Inflammatory macrophage treated with lipopolysaccharide for 1 hour (primary cell): ENCODE measurements around the gene NOD2.

Experiments
- DNase-seq, 2 donors: peaks; one replicate each; pipeline ENCODE4 v3.0.0-alpha.2; 2020 to 2022

NOD2 gene

DNA sequence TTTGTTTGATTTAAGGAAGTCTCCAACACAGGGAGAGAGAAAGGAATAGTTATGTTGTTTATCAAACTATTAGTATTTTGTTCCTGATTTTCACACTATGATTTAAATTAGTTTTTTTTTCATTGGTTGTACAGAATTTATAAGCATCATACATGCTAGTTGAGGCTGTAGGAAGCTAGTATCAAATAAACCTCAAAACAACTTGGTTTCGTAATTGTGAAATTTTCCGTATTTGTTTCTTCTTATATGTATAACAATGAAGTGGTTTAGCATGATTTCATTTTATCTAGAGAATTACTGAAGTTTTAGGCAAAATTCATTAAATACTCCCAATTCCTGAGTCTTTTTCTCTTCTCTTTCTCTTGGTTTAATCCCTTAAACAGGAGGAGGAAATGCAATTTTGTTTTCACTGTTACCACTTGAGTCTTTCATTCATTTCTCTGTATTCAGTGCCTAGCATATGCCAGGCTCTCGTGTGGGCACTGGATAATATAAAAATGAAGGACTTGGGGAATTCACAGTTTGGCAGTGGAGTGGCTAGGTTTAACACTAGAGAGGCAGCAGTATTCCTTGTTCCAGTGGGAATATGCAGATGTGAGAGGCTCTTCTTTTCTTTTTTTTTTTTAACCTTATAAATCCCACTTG, 50.3 kb downstream of the NOD2 start:
- peak; percentile 28 to 55 for DNase-seq

DNA sequence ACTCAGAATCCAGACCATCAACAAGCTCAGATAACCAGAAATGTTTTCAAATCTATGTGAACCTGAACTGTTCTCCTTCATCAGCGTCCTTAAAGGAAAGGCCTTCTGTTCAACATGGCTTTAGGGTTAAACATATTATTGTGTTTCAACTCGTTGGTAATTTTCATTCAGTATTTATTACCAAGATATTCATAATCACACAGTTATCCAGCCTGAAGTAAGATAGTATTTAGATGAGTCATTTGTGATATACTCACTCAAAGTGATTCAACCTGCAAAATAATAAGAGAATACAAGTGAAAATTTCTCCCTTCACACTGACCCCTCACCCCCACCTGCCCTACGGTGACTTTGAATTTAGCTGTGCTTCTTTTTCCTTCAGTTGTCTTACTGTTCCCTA, 51.5 kb downstream of the NOD2 start:
- no peak for DNase-seq

DNA sequence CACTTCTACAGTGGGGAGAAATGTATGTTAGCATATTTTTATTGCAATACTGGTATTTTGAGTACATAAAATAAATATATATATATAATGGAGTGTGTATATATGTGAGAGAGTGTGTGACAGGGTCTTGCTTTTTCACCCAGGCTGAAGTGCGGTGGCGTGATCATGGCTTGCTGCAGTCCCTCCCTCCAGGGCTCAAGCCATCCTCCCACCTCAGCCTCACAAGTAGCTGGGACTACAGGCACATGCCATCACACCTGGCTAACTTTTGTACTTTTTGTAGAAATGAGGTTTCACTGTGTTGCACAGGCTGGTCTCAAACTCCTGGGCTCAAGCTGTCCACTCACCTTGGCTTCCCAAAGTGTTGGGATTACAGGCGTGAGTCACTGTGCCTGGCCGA, 52.5 kb downstream of the NOD2 start:
- DNase-seq, result no peak

DNA sequence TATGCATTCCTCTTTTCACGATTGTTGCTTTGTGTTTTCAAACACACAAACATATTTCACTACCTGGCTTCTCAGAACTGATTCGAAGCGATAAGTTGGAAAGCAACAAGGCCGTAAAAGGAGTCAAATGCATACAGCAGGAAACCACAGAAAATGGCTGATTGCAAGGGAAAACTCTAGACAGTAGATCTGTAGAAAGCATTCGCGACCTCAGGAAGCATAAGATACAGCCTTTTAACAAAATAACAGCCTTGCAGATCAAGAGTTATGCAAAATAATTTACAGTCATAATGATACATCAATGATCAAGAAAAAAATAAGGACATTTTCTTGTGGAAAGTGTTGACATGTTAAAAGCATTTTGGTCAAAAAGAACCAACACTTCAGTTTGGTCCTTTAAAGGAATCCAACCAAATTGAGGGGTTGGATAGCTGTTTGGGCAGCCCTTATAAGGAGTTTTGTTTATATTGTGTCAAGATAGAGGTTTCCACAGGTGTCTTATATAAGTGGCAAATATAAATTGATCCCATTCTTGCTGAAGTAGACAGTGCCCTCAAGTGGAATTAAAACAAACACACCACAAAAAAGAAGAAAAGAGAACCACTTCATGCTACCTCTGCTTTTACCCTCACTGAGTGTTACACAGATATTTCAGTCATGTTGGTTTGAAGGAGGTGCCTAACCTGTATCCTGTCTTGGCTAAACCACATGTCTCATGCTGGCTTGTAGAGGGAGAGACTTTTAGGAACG, 54.0 kb downstream of the NOD2 start:
- DNase-seq, result peak; percentile 31 to 51

DNA sequence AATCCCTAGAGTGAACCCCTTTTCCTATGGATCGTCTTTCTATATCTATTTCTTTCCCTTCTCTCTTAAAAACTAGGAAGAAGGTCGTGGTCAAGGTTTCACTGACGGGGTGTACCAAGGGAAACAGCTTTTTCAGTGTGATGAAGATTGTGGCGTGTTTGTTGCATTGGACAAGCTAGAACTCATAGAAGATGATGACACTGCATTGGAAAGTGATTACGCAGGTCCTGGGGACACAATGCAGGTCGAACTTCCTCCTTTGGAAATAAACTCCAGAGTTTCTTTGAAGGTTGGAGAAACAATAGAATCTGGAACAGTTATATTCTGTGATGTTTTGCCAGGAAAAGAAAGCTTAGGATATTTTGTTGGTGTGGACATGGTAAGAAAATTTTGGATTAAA, 58.1 kb downstream of the NOD2 start:
- DNase-seq, result no peak

DNA sequence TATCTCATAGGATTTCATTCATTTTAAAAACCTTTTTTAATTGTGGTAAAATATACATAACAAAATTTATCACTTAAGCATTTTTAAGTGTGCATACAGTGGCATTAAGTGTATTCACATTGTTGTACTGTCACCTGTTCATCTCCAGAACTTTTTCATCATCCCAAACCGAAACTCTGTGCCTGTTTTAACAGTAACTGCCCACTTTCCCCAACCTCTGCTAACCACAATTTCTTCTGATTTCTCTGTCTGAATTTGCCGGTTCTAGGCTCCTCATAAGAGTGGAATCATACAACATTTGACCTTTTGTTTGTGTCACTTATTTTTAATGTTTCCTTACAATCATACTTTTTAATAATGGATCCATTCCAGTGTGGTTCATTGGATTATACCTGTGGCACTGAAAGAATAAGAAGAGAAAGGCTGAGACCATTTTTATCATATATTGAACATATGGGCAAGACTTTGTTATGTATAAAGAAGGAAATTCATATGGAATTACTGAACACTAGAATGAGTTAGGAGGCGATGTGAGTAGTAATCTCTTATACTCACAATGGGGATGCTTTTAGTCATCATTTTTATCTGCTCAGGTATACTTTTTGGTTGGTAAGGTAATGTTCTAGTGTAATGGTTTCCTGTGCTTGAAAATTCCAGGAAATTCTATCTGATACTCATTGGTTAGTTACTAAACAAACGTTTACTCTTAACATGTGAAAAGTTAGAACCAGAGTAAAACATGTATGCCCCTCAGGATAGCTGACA, 59.2 kb downstream of the NOD2 start:
- DNase-seq, result no peak

DNA sequence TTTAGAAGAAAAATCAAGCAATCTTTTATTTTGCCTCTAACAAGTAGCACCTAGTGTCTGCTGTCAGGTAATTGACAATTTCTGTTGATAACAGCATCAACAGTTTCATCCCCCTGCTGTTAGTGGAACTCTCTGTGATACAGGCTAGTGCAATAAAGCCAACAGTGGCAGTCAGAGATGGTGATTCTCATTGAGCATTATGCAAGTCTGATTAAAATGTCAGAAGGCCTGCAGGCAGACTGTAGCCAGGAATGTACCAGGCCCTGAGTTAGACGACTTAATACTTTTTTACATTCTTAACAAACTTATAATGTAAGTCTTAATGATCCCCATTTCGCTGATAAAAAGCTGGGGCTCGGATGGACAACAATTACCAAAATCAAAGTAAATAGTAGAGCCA, 63.1 kb downstream of the NOD2 start:
- DNase-seq, result no peak

DNA sequence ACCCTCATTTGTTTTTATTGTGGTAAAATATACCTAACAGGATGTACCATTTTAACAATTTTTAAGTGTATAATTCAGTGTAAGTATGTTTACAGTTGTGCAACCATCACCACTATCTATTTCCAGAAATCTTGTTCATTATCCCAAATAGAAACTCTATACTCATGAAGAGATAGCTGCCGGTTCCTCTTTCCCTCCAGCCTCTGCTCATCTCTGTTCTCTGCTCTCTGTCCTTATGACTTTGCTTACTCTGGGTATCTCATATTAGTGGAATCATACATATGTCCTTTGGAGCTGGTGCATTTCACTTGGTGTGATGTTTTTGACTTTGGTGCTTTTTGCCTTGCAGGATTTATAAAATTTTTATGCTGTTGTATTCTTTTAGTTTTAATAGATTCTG, 67.9 kb downstream of the NOD2 start:
- DNase-seq, result peak; percentile 11 to 12

DNA sequence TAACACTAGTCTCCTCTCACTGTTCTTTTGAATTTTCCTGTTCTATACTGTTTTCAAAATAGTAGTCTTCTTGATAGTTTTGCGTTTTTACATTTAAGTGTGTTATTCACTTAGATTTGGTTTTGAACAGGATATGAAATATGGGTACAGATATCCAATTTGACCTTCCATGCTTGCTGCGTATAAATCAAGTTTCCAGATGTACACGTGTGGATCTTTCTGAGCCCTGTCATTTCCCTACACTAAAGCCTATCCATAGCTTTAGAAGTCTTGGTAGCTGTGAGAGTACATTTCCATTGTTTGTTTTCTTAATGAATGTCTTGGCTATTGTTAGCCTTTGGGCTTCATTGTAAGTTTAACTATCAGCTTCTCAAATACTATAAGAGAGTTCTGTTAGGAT, 68.8 kb downstream of the NOD2 start:
- no peak for DNase-seq

DNA sequence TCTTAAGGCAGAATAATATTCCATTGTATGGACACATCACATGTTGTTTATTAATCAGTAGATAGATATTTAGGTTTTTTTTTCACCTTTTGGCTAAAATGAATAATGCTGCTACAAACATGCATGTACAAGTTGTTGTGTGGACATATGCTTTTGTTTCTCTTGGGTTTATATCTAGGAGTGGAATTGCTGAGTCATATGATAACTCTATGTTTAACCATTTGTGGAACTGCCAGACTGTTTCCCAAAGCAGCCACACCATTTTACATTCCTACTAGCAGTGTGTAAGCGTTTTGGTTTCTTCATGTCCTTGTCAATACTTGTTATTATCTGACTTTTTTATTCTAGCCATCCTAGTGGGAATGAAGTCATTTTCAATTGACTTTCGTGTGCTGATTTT, 69.8 kb downstream of the NOD2 start:
- no peak for DNase-seq

DNA sequence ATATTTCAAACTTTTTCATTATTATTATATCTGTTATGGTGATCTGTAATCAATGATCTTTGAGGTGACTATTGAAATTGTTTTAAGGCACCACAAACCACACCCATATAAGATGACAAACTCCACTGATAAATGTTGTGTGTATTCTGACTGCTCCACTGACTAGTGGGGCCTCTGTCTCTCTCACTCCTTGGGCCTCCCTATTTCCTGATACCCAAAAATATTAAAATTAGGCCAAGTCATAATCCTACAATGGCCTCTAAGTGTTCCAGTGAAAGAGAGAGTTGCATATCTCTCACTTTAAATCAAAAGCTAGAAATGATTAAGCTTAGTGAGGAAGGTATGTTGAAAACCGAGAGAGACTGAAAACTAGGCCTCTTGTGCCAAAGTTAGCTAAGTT, 71.9 kb downstream of the NOD2 start:
- no peak for DNase-seq

DNA sequence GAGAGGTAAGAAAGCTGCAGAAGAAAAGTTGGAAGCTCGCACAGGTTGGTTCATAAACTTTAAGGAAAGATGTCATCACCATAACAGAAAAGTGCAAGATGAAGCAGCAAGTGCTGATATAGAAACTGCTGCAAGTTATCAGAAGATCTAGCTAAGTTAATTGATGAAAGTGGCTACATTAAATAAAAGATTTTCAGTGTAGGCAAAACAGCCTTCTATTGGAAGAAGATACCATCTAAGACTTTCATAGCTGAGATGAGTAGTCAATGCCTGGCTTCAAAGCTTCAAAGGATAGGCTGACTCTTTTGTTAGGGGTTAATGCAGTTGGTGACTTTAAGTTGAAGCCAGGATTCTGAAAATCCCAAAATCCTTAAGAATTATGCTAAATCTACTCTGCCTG, 72.5 kb downstream of the NOD2 start:
- no peak for DNase-seq

DNA sequence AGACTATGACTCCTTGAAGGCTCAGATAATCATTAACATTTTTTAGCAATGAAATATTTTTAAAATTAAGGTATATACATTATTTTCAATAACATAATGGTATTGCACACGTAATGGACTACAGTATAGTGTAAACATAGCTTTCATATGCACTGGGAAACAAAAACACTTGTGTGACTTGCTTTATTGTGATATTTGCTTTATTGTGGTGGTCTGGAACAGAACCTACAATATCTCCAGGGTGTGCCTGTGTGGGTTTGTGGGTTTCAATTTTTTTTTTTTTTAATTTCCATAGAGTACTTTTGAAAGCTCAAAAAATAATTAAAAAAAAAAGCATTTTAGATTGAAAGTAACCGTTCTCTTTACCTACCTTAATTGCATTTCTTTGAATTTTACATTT, 73.8 kb downstream of the NOD2 start:
- DNase-seq, result no peak

DNA sequence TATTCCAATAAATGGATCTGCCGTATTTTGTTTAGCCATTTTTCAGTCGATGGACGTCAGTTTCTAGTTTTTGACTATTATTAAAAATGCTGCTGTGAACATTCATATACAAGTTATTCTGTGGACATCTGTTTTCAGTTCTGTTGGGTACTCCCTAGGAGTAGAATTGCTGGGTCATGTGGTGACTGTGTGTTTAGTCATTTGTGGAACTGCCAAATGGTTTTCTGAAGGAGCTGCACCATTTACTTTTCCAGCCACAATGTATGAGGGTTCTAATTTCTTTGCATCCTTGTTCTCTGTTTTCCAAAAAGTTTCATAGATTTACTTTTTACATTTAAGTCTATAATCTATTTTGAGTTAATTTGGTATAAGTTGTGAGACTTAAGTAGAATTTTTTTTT, 78.0 kb downstream of the NOD2 start:
- DNase-seq, result no peak

DNA sequence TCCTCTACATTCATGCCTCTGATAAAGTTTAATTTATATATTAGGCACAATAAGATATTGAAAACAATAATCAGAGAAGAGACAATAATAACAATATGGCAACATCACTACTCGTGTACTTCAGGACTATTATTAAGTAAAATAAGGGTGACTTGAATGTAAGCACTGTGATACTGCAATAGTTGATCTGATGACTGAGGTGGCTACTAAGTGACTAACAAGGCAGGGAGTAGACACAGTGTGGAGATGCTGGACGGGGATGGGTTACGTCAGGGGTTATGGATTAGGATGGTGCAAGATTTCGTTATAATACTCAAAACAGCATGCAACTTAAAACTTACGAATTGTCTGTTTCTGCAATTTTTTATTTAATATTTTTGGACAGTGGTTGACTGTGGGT, 81.0 kb downstream of the NOD2 start:
- no peak for DNase-seq

DNA sequence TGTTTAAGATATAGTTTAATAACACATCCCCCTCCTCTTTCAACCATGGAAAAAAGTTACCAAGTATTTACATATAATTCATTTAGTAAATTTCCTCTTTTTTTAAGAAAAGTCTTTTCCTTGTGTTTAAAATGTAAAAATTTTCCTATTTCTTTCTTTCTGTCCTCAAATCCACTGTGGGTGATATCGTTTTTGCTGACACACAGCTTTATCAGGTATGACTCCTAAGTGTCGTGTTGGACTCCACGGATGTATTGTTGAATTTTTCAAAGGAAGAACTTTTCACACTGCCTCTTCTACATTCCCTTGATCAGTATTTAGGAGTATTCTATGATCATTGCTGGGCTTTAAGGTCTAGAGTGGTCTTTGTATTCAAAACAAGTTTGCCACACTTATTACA, 81.6 kb downstream of the NOD2 start:
- DNase-seq, result no peak

DNA sequence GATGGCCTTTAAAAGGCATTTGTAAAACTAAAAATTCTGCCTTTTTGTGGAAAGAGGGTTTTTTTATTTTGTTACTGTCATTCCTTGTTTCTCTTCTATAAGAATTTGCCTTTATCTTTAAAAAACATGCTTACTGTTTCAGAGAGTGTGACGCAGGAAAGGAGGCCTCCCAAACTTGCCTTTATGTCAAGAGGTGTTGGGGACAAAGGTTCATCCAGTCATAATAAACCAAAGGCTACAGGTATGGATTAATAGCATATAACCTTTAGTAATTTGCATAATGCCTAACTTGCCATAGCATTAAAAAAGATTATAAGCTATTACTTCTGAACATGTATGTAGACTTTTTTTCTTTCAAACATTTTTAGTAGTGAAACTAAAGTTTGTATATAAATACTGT, 82.6 kb downstream of the NOD2 start:
- no peak for DNase-seq

DNA sequence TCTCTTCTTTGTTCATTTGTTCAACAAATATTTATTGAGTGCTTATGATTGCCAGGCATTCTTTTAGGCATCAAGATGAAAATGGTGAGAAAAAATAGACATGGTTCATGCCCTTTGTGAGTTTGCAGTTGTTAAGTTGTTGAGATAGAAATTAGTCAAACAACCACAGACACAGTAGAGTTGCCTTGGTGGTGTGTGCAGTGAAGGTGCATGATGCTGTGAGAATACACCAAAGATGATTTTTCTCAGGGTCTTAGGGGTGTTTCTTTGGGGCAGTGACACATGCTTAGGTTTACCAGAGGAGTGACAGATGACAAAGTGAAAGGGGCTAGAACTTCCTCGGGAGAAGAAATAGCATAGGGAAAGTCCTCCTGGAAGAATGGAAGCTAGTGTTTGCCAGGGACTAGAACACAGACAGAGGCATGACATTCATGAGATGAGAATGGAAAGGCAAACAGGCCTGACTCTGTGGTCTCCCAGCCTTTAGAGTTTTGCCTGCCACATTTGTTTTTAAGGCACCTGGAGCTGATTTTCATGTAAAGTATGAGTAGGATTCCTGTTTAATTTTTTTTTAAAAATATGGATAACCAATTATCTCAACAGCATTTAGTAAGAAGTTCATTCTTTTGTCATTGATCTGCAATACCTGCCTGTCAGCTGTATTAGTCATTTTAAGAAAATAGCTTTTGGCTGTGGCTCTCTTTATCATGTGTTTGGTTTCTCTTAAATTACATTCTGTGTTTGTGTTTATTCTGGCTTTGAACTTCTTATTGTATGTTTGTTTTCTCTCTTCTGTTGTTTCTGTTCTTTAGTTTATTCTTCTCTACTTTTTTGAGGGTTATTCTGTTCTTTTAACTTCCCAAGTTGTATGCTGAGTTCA, 85.1 kb downstream of the NOD2 start:
- no peak for DNase-seq

DNA sequence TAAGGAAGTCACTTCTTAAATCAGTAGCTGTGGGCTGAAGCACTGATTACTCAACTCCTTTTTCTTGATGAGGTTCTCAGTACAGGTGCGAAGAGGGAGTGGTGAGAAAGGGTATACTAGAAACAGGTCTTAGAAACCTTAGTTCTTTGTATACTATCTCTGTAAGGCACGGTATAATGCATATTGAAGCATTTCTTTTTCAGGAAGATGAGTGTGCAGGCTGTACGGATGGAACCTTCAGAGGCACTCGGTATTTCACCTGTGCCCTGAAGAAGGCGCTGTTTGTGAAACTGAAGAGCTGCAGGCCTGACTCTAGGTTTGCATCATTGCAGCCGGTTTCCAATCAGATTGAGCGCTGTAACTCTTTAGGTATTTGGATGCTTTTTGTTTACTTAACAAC, 87.6 kb downstream of the NOD2 start:
- DNase-seq, result no peak

DNA sequence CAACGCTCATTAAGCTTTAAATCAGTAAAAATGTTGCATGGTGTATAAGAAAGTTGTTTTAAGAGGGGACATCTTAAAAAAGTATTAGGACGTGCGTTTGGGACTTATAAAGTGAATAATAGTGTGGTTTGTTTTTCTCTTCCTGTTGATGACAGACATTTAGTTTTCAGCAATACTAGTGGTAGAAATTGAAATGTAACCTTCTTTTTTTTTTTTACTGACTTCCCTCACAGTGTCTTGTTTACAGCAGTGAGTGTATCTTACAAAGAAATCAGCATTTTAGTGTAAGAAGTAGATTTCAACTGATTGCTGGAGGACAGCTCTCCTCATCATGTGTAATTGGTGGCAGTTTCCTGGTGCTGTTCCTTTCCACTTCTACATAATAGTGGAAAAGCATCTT, 88.1 kb downstream of the NOD2 start:
- no peak for DNase-seq
